Retinal pigment epithelial cell (primary cell): ENCODE measurements around the gene FOXR1.

ENCODE experiments used
- DNase-seq: peaks from one replicate; pipeline ENCODE4 v3.0.0-alpha.2; 2010; ENCODE audit warnings: low read depth
- H3K4me3 ChIP-seq: 2 replicates; pipeline ENCODE4 v1.5.1; 2011; ENCODE audit warnings: mild to moderate bottlenecking, low read length, control low read depth, moderate library complexity
- TF ChIP-seq, protein P1 (sequence below): conservative IDR thresholded peaks from 2 replicates; pipeline ENCODE4 v1.5.1; 2011; ENCODE audit warnings: low read depth, low read length, control low read depth, inconsistent platforms

FOXR1 gene, protein sequence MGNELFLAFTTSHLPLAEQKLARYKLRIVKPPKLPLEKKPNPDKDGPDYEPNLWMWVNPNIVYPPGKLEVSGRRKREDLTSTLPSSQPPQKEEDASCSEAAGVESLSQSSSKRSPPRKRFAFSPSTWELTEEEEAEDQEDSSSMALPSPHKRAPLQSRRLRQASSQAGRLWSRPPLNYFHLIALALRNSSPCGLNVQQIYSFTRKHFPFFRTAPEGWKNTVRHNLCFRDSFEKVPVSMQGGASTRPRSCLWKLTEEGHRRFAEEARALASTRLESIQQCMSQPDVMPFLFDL

DNA sequence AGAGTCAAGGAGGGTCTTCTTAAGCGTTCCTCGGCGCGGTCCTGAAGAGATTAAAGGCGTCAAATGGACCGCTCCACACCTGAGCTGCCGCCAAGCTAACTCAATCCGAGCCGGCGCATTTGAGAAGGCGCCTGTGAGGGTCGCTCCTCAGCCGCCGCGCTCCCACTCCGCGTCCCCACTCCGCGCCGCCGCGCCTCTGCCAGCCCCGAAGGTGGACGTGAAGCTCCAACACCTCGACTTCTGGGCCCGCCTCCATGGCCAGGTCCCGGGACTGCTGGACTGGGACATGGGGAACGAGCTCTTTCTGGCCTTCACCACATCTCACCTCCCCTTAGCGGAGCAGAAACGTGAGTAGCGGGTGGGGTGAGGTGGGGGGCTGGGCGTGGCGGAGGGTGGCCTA is at the start of gene FOXR1:
Gene FOXR1 (plus strand): TSS at position 116 of the 400 bp plus-strand sequence. CDS start 171 bp downstream, at position 287.
- no peak within 1 kb of the TSS for H3K4me3 ChIP-seq
- TF ChIP-seq, protein P1, sequence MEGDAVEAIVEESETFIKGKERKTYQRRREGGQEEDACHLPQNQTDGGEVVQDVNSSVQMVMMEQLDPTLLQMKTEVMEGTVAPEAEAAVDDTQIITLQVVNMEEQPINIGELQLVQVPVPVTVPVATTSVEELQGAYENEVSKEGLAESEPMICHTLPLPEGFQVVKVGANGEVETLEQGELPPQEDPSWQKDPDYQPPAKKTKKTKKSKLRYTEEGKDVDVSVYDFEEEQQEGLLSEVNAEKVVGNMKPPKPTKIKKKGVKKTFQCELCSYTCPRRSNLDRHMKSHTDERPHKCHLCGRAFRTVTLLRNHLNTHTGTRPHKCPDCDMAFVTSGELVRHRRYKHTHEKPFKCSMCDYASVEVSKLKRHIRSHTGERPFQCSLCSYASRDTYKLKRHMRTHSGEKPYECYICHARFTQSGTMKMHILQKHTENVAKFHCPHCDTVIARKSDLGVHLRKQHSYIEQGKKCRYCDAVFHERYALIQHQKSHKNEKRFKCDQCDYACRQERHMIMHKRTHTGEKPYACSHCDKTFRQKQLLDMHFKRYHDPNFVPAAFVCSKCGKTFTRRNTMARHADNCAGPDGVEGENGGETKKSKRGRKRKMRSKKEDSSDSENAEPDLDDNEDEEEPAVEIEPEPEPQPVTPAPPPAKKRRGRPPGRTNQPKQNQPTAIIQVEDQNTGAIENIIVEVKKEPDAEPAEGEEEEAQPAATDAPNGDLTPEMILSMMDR, result no peak
- no peak for DNase-seq

DNA sequence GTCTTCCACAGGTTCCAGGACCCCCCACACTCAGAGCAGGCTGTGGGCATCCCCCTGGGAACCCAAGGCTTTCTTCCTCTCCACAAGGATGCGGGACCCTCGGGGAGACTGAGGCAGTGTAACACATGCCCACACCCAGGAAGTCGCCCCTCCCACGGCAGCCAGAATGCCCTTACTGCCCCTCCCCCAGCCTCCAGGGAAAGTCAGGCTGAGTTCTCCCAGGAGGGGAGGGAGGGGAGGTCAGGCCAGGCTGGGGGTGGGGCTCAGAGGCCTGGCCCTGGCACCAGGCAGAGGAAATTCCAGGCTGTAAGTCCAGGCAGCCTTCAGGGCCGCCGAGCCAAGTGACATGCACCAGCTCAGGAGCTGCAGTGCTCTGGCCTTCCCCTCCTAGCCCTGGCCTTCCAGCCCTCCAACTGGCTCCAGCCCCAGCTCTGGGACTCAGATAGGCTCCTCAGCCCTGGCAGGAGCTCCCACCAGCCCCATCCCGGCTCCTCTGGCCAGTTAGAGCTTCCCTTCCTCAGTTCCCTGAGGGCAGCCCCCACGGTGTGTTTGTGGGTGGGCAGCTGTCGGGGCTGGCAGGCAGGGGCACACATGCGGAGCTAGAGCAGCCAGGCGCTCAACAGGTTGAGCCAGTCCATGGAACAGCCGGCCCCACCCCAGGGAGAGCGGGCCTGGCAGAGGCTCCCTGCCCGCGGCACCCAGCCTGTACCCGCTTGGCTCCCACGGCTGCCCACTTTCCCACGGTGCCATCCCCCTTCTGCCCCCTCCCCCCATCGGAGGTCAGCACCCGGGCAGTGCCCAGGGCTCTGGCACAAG is 49.4 kb upstream of the FOXR1 start:
- peak overlapping the region; percentile 99 for H3K4me3 ChIP-seq
- DNase-seq, result peak; percentile 79
- TF ChIP-seq, protein P1, result no peak

DNA sequence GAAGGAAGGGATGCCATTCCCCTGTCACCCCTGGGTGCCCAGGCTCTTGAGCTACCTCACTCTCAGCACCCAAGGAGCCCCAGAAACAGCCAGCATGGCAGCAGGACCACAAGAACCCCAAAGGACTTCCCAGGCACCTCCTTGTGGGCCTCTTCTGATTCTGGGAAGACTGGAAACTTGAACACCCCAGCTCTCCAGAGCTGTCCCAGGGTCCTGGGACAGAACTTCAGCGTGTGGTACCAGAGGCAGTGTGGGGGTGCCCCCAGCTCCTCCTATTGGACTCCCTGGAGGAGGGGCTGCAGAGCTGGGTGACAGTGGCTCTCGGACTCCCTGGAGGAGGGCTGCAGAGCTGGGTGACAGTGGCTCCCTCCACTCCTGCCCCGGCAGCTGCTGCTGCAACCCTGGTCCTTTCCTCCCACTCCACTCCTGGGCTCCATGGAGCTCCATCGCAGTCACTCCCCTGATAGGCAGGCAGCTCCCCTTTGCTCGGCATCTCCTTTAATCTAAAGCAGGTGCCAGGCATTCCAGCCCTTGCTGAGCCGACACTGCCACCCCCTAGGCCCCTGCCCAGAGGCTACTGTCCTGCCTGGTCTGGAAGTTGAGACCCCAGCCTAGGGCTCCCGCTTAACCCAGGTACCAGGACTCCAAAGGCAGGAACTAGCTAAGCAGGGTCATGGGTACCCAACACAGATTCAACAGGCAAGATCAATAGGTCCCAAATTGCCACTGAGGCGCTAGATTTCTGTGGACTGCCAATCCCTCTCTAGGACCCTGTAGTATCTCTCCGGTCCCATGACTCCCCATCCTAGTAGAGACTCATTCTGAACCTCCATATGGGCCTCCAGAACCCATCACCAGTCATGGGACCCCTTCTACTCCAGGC is 48.6 kb upstream of the FOXR1 start:
- H3K4me3 ChIP-seq, result peak overlapping the region; percentile 99
- TF ChIP-seq, protein P1, result no peak
- no peak for DNase-seq

DNA sequence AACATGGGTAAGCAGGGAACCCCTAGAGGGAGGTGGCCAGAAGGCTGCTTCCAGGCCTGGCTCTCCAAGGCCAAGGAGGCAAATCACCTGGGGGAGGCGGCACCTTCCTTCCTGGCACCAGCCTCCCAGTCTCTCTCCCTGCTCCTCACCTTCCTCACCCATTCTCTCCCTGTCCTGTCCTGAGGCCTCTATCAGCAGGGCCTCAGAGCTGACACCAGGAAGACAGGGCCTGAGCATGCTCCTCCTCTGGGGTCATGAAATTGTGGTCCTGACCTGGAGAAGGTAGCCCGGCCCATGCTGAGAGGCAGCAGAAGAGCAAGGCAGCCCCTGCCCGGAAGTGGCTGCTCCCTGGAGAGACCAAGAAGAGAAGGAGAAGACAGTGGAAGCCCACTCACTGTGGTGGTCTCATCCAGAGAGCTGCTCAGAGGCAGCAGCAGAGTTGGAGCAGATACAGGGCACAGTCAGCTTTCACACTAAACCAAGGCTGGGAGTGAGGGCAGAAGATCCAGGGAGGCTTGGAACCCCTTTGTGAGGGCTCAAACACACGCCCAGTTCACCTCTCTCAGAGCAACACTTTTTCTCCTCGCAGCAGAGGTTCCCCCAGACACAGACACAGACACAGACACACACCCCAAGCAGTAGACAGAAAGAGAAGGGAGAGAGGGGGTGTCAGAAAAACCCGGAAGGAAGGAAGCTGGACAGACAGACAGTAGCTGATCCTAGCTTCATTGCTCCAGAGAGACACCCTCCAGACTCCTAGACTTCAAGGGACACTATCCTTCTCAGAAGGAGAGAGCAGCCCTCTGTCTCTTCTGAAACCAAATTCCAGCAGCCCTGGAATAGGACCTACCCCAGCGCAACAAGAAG is 47.6 kb upstream of the FOXR1 start:
- no peak for DNase-seq
- TF ChIP-seq, protein P1, result no peak
- H3K4me3 ChIP-seq, result peak overlapping the region; percentile 99

DNA sequence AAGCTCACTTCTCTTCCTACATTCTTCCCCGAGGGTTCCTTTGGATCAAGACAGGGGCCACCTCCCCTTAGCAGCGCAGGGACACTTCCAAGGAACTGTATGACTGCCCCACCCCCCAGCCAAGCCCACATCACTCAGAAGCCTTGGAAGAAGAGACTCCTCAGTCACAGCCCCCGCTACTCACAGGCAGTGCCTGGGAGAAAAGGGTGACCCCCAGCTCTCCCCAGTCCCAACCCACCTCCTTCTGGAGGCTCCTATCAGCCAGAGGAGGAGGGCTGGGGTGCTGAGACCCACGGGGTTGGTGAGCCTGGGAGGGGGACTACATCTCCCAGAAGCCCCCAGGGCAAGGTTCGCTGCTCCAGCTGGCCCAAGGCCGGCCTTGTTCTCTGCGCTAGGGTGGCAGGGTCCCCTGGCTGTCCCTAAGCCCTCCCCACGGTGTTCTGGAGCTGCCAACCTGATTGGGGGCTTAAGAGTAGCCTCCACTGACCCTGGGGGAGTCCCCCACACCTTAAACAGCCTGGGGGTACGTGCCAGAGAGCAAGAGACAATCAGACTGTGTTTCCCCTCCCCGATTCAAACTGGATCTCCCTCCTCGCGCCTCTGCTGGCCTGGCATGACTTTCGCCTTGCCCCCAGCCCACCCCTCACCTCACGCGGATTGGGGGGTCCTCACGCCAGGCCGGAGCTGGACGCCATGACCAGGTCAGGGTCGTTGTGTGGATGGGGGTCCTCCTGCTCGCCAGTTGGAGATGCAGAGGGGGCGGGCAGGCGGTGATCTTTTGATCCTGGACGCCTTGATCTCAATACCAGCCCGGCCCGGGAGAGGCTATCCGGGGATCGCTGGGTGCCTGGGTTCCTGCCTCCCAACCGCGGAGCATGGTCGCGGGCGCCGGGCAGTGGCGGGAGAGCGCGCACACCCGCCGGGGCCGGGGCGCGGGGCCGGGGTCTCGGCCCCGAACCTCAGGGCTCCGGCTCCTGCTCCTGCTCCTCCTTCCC is 46.7 kb upstream of the FOXR1 start:
- no peak for DNase-seq
- H3K4me3 ChIP-seq, result peak overlapping the region; percentile 99
- TF ChIP-seq, protein P1, result no peak
